ENCODE data around the gene C4orf50.

Gene C4orf50

GRCh38 chr4:6024313-6024960, 6.2 kb upstream of the C4orf50 start:
- TF ChIP-seq, protein P1, sequence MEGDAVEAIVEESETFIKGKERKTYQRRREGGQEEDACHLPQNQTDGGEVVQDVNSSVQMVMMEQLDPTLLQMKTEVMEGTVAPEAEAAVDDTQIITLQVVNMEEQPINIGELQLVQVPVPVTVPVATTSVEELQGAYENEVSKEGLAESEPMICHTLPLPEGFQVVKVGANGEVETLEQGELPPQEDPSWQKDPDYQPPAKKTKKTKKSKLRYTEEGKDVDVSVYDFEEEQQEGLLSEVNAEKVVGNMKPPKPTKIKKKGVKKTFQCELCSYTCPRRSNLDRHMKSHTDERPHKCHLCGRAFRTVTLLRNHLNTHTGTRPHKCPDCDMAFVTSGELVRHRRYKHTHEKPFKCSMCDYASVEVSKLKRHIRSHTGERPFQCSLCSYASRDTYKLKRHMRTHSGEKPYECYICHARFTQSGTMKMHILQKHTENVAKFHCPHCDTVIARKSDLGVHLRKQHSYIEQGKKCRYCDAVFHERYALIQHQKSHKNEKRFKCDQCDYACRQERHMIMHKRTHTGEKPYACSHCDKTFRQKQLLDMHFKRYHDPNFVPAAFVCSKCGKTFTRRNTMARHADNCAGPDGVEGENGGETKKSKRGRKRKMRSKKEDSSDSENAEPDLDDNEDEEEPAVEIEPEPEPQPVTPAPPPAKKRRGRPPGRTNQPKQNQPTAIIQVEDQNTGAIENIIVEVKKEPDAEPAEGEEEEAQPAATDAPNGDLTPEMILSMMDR (IDR thresholded peaks at IDR 0.05; ENCODE audit: poor library complexity, severe bottlenecking), result no peak
- no peaks in the 10 kb centered on the region for H3K9me3 ChIP-seq (ENCODE audit: severe bottlenecking)
- H3K36me3 ChIP-seq (ENCODE audit: low read depth), result no peaks in the 10 kb centered on the region
- H3K4me3 ChIP-seq (ENCODE audit: severe bottlenecking), result no peak overlapping the region
- no peaks in the 10 kb centered on the region for H3K27me3 ChIP-seq (ENCODE audit: insufficient read depth, poor library complexity, severe bottlenecking)
- no peaks in the 10 kb centered on the region for H3K4me1 ChIP-seq (ENCODE audit: insufficient read depth, poor library complexity, severe bottlenecking)
- no peak for DNase-seq (ENCODE audit: low spot score)
- no peak overlapping the region for H3K27ac ChIP-seq (ENCODE audit: poor library complexity, severe bottlenecking)
- ATAC-seq (ENCODE audit: low read depth), result no peak

- Histone ChIP-seq H3K36me3 (ENCODE audit: low read depth) (no peaks in the 10 kb centered on the region), H3K4me1 (ENCODE audit: insufficient read depth, poor library complexity, severe bottlenecking) (no peaks in the 10 kb centered on the region), H3K9me3 (ENCODE audit: severe bottlenecking) (no peaks in the 10 kb centered on the region), H3K27me3 (ENCODE audit: insufficient read depth, poor library complexity, severe bottlenecking) (no peaks in the 10 kb centered on the region), H3K4me3 (ENCODE audit: severe bottlenecking) (no peak overlapping the region), H3K27ac (ENCODE audit: poor library complexity, severe bottlenecking) (no peak overlapping the region)
- DNase-seq (ENCODE audit: low spot score) (no peak), ATAC-seq (ENCODE audit: low read depth) (no peak)
- TF ChIP-seq, protein P1 (IDR thresholded peaks at IDR 0.05; ENCODE audit: poor library complexity, severe bottlenecking), result no peak
These were observed 5.5 kb upstream of the C4orf50 start for GRCh38 chr4:6023731-6024130.

DNA sequence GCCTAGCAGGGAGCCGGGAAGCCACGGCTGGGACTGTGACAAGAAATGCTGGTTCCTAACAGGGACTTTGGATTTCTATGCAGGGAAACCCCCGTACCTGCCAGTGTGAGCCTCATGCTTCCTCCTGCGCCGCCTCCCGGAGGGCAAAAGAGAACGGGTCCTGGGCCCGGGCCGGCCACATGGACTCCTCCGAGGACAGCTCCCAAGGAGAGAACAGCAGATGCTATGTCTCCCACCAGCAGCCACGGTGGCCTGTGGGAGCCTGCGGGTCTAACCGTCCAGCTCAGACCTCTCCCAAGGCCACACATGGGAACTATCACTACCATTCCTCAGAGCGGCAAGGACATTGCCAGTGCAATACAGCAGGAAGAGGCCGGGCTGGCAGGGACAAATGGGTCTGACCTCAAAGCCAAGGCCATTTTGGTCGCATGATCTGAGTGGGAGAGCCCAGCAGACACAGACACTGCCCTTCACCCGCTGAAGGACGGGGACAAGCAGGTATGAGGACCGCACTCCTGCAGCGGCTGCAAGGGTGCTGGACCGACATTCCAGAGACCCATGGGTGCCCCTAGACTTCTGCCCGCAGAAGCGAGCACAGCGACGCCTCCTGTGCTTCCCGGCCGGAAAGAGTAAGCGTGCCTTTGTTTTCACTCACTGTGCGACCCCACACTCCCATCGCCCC, 4.5 kb upstream of the C4orf50 start:
- no peaks in the 10 kb centered on the region for H3K36me3 ChIP-seq (ENCODE audit: low read depth)
- H3K9me3 ChIP-seq (ENCODE audit: severe bottlenecking), result no peaks in the 10 kb centered on the region
- no peak for ATAC-seq (ENCODE audit: low read depth)
- TF ChIP-seq, protein P1 (IDR thresholded peaks at IDR 0.05; ENCODE audit: poor library complexity, severe bottlenecking), result no peak
- no peaks in the 10 kb centered on the region for H3K4me1 ChIP-seq (ENCODE audit: insufficient read depth, poor library complexity, severe bottlenecking)
- no peak for DNase-seq (ENCODE audit: low spot score)
- H3K27ac ChIP-seq (ENCODE audit: poor library complexity, severe bottlenecking), result no peak overlapping the region
- no peaks in the 10 kb centered on the region for H3K27me3 ChIP-seq (ENCODE audit: insufficient read depth, poor library complexity, severe bottlenecking)
- no peak overlapping the region for H3K4me3 ChIP-seq (ENCODE audit: severe bottlenecking)

DNA sequence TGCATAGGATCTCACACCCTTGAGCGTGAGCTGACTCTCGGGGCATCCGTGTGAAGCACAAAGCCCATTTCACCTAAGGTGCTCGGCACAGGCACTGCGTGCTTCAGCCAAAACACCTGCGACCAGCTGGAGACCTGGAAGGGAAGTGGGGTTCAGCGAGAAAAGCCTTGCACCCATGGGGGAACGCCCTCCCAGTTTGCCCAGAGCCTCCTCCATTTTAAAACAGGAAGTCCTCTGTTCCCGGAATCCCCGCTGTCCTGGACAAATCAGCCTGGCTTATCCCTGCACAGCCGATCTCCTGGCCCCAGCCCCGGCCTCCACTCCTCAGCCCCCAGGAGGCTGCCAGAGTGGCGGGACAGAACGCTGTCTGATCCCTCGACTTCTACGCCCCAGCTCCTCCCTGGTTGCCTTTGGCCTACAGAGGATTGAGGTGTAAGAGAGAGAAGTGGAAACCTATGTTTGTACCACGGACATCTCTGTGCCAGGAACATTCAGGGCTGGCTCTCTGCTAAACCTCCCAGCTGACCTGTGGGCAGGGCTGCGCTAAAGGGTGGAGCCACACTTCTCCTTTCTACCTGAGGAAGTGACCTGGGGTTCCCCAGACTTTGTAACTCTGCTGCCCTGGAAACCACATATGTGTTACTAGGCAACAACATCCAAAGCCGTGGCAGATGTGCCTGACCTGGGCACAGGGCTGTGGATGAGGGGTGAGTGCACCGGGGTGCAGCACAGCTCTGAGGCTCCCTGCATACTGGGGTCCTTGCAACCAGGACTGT, 3.8 kb upstream of the C4orf50 start:
- no peaks in the 10 kb centered on the region for H3K4me1 ChIP-seq (ENCODE audit: insufficient read depth, poor library complexity, severe bottlenecking)
- no peaks in the 10 kb centered on the region for H3K36me3 ChIP-seq (ENCODE audit: low read depth)
- no peaks in the 10 kb centered on the region for H3K9me3 ChIP-seq (ENCODE audit: severe bottlenecking)
- no peak for ATAC-seq (ENCODE audit: low read depth)
- H3K27ac ChIP-seq (ENCODE audit: poor library complexity, severe bottlenecking), result no peak overlapping the region
- TF ChIP-seq, protein P1 (IDR thresholded peaks at IDR 0.05; ENCODE audit: poor library complexity, severe bottlenecking), result no peak
- no peak overlapping the region for H3K4me3 ChIP-seq (ENCODE audit: severe bottlenecking)
- no peak for DNase-seq (ENCODE audit: low spot score)
- no peaks in the 10 kb centered on the region for H3K27me3 ChIP-seq (ENCODE audit: insufficient read depth, poor library complexity, severe bottlenecking)
